GM18861 (cell line): ENCODE data around the gene NEU3.
"Not testable (repeated sequence)": the region's sequence is repeated elsewhere in the genome, so short reads cannot be mapped to it uniquely, and the experiment has no call there.

Experiments
- ATAC-seq: cut with Tn5 transposase; IDR thresholded peaks from one replicate; pipeline ENCODE4 v1.9.1; 2021; ENCODE audit not compliant: unreplicated experiment

The NEU3 gene, protein sequence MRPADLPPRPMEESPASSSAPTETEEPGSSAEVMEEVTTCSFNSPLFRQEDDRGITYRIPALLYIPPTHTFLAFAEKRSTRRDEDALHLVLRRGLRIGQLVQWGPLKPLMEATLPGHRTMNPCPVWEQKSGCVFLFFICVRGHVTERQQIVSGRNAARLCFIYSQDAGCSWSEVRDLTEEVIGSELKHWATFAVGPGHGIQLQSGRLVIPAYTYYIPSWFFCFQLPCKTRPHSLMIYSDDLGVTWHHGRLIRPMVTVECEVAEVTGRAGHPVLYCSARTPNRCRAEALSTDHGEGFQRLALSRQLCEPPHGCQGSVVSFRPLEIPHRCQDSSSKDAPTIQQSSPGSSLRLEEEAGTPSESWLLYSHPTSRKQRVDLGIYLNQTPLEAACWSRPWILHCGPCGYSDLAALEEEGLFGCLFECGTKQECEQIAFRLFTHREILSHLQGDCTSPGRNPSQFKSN

DNA sequence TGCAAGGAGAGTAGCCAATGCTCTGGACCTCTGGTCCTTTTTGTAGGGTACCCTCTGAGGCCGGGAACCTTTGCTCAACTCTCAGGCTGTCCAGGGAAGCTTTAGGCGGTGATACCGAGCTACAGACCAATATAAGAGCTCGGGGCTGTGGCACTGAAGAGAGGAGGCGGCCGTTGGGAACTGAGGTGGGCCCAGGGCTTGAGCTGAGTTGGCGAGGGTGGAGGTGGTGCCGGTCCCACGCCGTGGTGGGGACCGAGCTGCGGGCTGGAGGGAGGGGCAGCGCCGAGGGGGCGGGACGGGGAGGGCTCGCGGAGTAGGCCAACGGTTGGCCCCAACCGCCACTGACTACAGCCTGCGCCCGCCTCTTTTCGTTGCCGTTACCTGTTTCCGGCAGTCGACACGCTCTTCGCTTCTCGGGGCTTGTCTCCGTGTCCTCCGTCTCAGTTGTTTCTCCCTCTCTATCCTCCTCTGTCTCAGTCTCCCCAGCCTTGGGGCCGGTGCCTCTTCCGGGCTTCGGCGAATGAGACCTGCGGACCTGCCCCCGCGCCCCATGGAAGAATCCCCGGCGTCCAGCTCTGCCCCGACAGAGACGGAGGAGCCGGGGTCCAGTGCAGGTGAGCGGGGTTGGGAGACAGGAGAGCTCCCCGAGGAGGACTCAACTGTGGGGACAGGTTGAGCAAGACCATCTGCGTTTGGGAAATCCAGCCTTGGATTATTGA is at the start of gene NEU3:
Gene NEU3 (plus strand): TSS at position 393 of the 719 bp plus-strand sequence. CDS start 128 bp downstream, at position 521.
- peak; percentile 66 for ATAC-seq

DNA sequence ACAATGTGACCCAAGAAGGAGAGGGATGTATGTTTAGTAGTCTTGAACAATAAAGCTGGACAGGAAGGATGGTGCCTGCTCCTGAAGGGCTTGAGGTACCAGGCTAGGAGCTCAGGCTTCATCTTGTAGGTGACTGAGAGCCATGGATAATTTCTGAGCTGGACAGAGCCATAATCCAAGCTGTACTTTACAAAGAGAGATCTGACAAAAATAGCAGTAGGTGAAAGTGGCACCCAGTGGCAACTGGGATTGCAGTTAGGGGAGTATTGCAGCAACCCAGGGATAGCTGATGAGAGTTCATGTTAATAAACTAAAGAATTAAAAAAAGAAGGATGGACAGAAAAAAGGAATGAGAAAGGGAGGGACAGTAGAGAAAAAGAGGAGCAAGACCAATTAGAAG is 47.2 kb upstream of the NEU3 start:
- no peak for ATAC-seq

DNA sequence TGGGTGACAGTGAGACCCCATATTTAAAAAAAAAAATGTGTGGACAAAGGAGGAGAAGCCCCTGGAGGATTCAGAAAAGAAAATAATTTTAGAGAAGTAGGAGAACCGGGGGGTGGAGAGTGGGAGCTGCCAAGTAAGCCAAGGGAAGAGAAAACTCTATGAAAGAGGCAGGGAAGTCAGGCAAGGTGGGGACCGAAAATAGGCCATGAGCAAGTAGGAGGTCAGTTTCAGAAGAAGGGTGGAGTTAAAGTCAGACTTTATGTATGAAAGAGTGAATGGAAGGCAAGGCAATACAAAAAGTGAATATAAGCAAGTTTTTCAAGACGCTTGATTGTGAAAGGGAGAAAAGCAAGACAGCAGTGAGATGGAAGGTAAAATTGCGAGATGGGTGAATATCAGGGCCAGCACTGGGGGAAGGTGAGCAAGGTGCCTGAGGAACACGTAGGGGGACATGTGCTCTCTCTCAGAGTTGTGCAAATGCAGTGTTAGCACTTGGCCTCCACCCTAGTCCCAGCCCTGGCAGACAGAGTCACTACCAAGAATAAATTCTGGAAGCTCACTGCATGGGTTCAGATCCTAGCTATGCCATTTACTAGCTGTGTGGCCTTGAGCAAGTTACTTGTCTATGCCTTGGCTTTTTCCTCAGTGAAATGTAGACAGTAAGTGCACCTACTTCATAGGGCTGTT is 46.5 kb upstream of the NEU3 start:
- ATAC-seq, result no peak

DNA sequence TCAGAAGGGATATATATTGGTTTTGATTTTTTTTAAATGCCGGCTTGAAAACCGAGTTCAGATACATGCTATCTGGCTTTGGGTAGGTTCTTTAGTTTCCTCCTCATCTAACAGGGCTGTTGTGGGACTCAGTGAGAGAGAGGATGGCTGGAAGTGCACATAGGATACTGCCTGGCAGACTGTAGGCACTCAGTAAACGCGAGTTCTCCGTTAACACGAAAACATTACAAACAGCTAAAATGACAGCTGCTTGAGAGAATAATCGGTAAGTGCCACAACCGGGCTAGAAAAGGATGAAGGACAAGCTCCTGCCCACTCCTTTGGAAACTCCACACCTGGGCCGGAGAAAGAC is 40.2 kb upstream of the NEU3 start:
- no peak for ATAC-seq

DNA sequence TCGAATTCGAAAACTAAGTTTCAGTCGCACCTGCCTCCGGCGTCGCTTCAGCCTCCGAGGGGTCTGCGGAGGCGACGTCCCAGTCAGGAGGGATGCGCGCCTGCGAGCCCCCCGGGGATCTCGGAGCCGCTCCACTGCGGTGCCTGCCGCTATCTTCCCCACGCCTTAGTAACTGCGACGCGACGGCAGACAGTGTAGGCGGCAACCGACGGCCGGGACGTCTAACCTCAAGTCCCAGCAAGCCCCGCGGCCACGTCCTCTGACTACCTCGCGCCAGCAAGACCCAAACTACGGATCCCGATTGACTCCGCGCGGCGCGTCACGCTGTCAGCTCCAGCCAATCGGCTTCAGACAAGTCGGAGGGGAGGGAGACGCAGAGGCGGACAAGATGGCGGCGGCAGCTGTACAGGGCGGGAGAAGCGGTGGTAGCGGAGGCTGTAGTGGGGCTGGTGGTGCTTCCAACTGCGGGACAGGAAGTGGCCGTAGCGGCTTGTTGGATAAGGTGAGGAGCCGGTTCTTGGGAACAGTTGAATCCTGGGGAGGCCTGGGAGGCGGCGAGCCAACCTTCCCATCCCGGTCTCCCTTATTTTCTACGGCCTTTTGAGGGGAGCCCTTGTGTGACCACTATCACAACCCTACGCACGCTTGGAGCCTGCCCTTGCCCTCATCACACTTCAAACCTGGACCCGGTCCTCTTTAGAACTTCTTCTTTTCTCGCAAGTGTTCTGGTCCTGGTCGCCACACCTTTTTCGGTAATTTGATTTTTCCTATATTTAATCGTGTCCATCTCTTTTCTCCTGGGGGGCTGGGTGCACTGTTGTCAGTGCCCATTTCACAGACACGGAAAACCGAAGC is 39.6 kb upstream of the NEU3 start, which contains the start of the genes SPCS2 and XRRA1:
Gene SPCS2 (plus strand): TSS at position 369 of the 855 bp plus-strand sequence. CDS start 20 bp downstream, at position 389.
Gene XRRA1 (minus strand): TSS at position 194 of the 855 bp plus-strand sequence. CDS start 8,213 bp downstream, outside the sequence.
- peak; percentile 85 for ATAC-seq

DNA sequence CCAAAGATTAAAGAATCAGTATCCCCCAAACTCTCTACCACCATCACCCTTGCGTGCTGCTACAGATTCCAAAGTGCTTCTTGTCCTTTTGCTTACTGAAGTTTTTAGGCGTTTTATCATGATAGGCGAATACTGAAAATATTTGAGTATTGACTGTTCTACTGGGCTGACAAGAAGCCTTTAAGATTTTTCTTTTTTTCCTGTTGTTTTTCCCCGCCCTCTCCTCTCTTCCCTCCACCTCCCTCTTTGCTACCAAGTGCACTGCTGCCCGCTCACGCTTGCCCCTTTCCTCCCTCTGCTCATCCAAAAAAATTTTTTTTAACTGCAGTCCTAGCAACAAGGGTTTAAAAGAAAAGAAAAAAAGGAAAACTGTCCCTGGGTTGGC is 39.0 kb upstream of the NEU3 start:
- ATAC-seq, result no peak

DNA sequence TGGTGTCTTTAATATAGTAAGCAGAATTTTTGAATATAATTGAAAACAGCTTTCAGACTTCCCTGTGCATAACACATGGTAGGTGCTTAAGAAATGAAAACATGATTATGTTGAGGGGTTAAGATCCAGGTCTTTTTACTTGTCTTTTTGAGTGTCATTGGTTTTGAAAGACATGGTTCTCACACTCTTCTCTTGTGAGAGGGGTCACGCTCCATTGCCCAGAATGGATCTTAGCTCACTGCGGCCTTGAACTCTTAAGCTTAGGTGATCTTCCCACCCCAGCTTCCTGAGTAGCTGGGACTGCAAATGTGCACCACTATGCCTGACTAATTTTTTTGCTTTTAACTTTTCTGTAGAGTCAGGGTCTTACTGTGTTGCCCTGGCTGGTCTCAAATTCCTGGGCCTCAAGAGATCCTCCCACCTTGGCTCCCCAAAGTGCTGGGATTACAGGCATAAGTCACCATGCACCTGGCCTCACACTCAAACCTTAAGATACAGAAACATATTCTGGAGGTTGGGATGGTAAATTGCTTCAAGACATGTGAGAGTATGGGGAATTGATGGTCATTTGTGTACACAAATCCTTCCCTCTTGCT is 38.3 kb upstream of the NEU3 start:
- no peak for ATAC-seq

DNA sequence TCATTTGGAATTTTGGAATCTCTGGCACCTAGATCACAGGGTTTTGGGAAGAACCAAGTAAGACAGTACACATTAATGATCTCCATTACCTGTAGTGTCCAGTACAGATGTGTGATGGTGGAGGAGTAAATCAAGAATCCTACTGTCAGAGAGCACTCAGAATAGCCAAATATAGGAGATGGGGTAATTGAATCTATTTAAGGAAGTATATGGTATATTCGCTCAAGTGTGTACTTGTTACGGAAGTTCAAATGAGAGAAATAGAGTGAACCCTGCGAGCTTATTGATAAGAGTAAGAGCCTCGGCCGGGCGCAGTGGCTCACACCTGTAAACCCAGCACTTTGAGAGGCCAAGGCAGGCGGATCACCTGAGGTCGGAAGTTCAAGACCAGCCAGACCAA is 37.5 kb upstream of the NEU3 start:
- no peak for ATAC-seq

DNA sequence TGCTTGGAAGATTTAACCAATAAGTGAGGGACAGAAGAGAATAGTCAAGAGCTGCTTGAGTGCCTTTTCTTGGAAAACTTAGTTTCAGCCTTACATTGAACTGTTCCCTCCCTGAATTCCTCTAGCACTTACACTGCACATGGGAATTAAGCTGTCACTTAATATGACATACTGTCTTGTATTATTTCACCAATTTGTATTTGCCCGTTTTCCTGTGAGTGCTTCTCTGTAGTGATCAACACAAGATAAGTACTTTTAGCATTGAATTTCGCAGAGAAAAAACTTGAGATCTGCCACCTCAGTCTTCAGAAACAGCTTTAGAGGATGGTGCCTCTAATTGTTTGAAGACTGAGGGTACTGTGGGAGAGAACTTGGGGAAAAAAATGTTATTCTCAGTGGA is 36.0 kb upstream of the NEU3 start:
- no peak for ATAC-seq

DNA sequence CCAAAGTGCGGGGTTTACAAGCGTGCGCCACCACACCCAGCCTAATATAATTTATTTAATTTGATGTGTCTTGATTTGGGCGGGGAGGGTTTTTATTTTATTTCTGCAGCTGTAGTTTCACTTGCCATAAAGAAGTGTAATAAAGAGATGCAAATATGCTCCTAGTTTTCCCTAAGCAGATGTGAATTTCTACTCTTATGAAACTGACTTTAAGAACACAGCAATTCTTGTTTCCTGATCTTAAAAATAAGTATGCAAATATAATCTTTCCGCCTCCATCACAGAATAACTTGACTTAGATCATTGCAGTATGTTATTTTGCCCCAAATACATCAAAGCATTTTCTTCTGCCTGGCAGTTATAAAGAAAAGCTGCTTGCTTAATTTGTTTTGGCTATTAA is 35.3 kb upstream of the NEU3 start:
- ATAC-seq, result no peak

DNA sequence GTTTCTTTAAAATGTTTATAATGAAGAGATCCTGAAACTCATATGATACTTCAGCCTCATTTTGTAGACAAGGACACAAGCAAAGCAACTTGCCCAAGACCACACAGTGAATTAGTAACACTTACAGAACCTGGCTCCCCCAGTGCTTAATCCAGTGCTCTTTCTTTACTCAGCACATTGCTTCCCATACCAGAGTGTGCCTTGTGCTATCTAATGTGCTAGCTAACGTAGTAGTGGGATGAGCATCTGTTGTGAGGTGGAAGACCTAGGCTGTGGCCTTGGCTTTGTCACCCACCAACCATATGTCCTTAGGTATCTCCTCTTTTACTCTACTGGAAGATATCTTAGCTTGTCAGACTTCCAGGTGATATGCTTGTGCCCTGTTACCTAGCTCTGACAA is 34.5 kb upstream of the NEU3 start:
- ATAC-seq, result no peak

DNA sequence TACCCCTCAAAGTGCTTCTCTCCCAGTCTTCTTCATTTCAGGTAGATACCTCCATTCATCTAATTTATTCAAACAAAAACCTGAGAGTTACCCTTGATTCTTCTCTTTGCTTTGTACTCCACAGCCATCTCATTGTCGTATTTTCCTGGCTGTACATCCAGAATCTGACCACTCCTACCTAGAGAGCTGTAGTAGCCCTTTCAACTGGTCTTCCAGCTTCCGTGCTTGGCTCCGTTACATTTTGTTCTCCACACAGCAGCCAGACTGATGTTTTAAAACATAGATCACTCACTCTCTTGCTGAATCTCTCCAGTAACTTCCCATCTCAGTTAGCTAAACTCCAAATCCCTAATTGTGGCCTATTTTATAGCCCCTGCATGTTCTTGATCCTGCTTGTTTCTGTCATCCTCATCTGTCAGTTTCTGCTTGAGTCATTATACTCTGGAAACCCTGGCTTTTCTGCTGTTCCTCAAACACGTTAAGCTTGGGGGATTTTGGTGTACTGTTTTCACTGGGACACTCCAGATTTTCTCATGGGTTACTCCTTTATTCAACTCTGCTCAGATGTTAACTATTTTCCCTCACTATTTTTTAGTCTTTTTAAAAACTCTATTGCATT is 32.2 kb upstream of the NEU3 start:
- no peak for ATAC-seq

DNA sequence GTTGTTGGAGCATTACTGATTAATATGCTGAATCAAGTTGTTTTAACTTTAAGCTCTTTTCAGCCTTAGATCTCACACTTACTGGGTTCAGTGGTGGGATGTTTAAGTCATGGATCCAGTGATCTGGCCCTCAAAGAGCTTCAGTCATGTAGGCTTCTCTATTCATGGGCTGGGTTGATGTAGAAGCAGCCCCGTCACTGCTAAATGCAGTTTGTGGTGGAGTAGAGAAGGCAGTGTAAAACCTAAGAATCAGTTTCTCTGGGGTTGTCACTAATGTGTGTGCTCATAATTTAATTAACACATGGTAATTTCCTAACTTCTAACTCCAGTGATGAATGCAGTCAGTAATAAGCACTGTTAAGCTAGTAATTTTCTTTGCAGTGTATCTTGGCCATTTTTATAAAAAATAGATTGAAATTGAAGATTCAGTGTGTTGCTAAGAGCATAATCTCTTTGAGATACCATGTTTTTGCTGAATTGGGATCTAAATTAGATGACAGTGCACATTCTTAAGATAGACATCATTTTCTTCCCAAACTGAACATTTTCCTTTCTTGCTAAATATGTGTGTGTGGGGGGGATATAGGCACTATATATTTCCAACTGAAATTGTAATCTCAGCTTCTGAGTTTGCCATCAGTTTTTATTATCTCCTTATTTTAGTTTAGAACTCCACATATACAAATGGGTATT is 30.6 kb upstream of the NEU3 start:
- ATAC-seq, result no peak

DNA sequence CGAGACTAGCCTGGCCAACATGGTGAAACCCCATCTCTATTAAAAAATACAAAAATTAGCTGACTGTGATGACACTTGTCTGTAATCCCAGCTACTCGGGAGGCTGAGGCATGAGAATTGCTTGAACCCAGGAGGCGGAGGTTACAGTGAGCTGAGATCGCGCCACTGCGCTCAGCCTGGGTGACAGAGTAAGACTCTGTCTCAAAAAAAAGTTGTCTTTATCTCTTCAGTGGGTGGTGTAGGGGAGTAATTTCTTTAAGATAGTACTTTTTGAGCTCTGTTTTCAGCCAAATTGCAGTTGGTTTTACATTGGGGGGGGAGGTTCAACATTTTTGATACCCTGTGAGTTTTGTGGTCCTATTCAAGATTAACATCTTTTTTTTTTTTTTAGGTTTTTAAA is 28.6 kb upstream of the NEU3 start:
- not testable (repeated sequence) for ATAC-seq

DNA sequence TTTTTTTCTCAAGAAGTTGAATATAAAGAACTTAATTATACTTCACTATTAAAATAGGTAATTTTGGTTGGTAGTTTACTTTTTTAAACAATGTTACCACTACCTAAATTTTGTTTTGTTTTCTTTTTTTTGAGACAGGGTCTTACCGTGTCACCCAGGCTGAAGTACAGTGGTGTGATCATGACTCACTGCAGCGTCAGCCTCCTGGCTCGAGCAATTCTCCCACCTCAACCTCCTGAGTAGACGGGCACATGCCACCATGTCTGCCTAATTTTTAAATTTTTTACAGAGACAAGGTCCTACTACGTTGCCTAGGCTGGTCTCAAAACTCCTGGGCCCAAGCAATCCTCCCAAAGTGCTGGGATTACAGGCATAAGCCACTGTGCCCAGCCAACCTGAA is 22.1 kb upstream of the NEU3 start:
- ATAC-seq, result no peak

DNA sequence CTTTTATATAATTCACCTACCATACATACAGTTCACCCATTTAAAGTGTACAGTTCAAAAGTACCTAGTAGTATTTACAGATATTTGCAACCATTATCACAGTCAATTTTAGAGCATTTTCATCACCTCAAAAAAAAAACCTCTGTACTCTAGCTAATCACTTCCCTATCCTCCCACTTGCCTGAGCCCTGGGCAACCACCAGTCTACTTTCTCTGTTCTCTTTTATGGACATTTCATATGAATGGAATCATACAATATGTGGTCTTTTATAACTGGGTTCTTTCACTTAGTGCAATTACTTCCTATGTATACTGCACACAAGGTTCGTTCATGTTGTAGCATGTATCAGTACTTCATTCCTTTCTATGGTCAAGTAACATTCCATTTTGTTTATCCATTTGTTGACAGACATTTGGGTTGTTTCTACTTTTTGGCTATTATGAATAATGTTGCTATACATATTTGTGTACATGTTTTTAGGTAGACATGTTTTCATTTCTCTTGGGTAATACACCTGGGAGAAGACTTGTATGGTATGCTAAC is 17.8 kb upstream of the NEU3 start:
- no peak for ATAC-seq

DNA sequence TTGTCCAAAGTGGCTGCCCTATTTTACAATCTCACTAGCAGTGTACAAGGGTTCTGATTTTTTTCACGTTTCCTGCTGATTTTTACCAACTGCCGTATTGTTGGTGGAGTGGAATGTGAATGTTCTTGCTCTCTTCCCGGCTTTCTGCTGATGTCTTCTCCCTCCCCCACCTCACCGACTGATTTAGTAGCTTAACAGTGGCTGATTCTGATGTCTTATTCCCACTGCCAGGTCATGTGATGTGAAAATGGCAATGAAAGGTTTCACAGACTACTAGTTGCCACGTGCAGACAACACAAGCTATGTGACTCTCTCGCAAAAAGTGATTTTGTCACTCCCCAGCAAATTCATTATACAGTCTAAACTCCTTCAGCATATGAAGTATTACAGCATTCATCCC is 17.3 kb upstream of the NEU3 start:
- ATAC-seq, result no peak

DNA sequence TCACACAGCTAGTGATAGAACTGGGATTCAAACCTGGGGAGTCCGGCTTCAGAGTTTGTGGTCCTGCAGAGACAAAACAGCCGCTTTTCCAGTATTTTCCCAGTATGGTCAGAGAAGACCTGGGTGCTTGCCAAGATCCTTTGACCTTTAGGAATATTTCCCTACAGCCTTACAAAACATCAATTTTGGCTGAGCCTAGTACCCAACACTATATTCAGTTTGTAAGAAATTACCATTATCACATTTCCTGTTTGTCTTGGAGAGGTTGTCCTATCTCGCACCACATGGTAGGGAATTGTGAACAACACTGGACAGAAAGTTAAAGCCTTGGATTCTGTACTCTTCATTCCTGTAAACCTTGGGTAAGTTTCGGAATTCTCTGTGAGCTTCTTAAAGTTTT is 10.7 kb upstream of the NEU3 start:
- no peak for ATAC-seq

DNA sequence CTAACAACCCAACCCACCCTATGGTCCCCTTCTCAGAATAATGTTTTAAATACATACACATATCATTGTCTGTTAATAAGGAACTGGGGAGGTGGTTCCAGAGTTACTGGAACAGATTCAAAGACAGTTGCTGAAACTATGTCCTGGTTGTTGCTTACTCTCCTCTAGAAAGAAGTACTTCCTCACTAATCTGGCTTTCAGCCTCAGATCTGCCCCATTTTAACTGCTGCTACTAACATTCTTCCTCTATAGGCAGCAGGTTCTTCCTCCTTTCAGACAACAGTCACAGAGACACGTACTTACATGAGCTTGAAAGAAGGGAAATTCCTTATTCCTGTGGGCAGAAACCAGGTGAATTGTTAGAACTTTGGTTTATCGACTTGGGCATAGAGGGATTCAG is 8.1 kb upstream of the NEU3 start:
- ATAC-seq, result no peak
